ENCODE results near the gene TUG1. TPM values are rescaled to one million over a fixed set of nuclear protein-coding genes. Genes with fewer than 3 reads are reported as not detected.

TUG1 gene
- total RNA-seq, 1 donor from 2014 or later = 39.1 TPM

DNA sequence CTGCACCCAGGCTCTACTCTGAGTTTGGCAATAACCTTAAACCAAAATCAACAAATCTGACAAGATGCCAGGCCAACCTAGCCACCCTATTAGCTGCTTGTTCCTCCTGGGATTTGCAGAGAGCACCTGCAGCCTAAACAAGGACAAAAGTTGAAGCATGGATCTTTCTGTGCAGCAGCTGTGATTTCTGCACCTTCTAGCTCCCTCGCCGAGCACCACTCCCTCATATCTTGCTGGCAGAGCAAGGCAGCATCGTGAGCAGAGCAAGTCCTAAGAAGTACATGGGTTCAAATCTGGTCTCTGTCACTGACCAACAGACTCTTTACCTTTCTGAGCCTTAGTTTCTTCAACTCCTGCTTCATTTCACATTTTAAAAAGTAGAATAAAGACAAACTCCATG is 38.8 kb upstream of the TUG1 start:
- H3K36me3 ChIP-seq (ENCODE audit: control insufficient read depth in 3 of 3, insufficient read depth in 3 of 3, low read length in 3 of 3) = peaks cover 77 to 95% (median 89%) of the 10 kb centered on the region in 3 donors
- no peak overlapping the region for H3K4me3 ChIP-seq (ENCODE audit: low read length in 3 of 3)
- no peaks in the 10 kb centered on the region for H3K27me3 ChIP-seq (ENCODE audit: control insufficient read depth in 3 of 3, insufficient read depth in 3 of 3, low read length in 3 of 3)
- H3K9ac ChIP-seq (ENCODE audit: low read depth in 1 of 3, low read length in 3 of 3) = no peak overlapping the region
- no peaks in the 10 kb centered on the region for H3K4me1 ChIP-seq (ENCODE audit: control insufficient read depth in 3 of 3, insufficient read depth in 3 of 3, low read length in 3 of 3)
- no peaks in the 10 kb centered on the region for H3K9me3 ChIP-seq (ENCODE audit: control insufficient read depth in 3 of 3, low read length in 3 of 3)
- H3K27ac ChIP-seq (ENCODE audit: low read depth, low read length) = no peak overlapping the region

DNA sequence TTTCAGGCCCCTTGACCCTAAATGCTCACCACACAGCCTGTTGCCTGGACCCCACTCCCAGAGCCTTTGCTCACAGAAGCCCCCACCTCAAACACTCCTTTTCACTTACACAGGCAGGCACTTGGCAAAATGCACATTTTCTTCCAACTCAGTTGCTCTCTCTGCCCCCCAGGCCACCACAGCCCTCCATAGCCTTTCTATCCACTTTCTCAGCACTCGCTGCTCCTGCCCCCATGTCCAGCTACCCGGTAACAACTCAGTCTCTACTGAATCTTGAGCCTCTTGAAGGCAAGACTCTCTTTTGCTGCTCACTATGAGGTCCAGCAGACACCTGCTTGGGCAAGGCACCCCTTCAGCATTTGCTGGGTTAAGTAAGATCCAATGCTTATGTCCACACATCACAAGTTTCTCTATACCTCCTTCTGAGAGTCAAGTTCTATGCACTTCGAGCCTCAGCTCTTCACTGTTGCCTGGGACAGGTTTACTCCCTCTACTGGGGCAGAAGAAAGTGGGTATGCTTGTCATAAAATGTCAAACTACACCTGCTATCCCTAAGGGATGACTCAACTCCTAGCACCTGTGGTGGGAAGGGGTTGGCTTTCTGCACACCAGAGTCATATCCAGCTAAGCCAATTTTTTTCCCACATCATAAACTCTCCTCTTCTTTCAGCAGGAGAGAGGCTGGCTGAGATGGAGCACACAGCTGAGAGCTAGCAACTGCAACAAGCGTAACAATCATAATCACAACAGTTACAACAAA is 37.3 kb upstream of the TUG1 start:
- Histone ChIP-seq H3K4me1 (ENCODE audit: control insufficient read depth in 3 of 3, insufficient read depth in 3 of 3, low read length in 3 of 3) (no peaks in the 10 kb centered on the region), H3K9ac (ENCODE audit: low read depth in 1 of 3, low read length in 3 of 3) (no peak overlapping the region), H3K9me3 (ENCODE audit: control insufficient read depth in 3 of 3, low read length in 3 of 3) (no peaks in the 10 kb centered on the region), H3K27me3 (ENCODE audit: control insufficient read depth in 3 of 3, insufficient read depth in 3 of 3, low read length in 3 of 3) (no peaks in the 10 kb centered on the region), H3K27ac (ENCODE audit: low read depth, low read length) (no peak overlapping the region), H3K36me3 (ENCODE audit: control insufficient read depth in 3 of 3, insufficient read depth in 3 of 3, low read length in 3 of 3) (peaks cover 77 to 96% (median 91%) of the 10 kb centered on the region in 3 donors), H3K4me3 (ENCODE audit: low read length in 3 of 3) (no peak overlapping the region)

DNA sequence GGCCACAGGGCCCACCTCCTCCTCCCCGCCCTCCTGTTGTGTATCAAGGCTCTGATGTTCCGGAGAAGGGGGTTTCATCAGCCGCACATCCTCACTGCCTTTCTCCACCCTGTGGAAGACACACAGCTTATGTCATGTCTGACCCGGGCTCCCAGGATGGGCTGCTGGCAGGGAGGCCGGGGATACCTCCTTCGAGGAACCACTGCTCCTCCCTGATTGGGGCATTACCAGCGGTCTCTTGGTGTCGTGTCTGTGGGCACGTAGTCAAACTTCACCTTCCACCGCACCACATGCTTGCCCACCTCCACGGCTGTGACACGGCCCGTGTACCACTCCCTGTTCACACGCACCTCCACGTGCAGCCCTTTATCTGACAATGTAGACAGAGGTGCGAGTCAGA is 36.4 kb upstream of the TUG1 start:
- Histone ChIP-seq H3K27ac (ENCODE audit: low read depth, low read length) (no peak overlapping the region), H3K4me1 (ENCODE audit: control insufficient read depth in 3 of 3, insufficient read depth in 3 of 3, low read length in 3 of 3) (no peaks in the 10 kb centered on the region), H3K27me3 (ENCODE audit: control insufficient read depth in 3 of 3, insufficient read depth in 3 of 3, low read length in 3 of 3) (no peaks in the 10 kb centered on the region), H3K9ac (ENCODE audit: low read depth in 1 of 3, low read length in 3 of 3) (no peak overlapping the region), H3K36me3 (ENCODE audit: control insufficient read depth in 3 of 3, insufficient read depth in 3 of 3, low read length in 3 of 3) (peaks cover 78 to 96% (median 91%) of the 10 kb centered on the region in 3 donors), H3K4me3 (ENCODE audit: low read length in 3 of 3) (no peak overlapping the region), H3K9me3 (ENCODE audit: control insufficient read depth in 3 of 3, low read length in 3 of 3) (no peaks in the 10 kb centered on the region)

- Histone ChIP-seq H3K4me3 (ENCODE audit: low read length in 3 of 3) (no peak overlapping the region), H3K36me3 (ENCODE audit: control insufficient read depth in 3 of 3, insufficient read depth in 3 of 3, low read length in 3 of 3) (peaks cover 74 to 96% (median 91%) of the 10 kb centered on the region in 3 donors), H3K4me1 (ENCODE audit: control insufficient read depth in 3 of 3, insufficient read depth in 3 of 3, low read length in 3 of 3) (no peaks in the 10 kb centered on the region), H3K9me3 (ENCODE audit: control insufficient read depth in 3 of 3, low read length in 3 of 3) (no peaks in the 10 kb centered on the region), H3K27ac (ENCODE audit: low read depth, low read length) (no peak overlapping the region), H3K27me3 (ENCODE audit: control insufficient read depth in 3 of 3, insufficient read depth in 3 of 3, low read length in 3 of 3) (no peaks in the 10 kb centered on the region), H3K9ac (ENCODE audit: low read depth in 1 of 3, low read length in 3 of 3) (no peak overlapping the region)
These were observed 35.6 kb upstream of the TUG1 start for GRCh38 chr22:30933457-30933856.

- no peaks in the 10 kb centered on the region for H3K4me1 ChIP-seq (ENCODE audit: control insufficient read depth in 3 of 3, insufficient read depth in 3 of 3, low read length in 3 of 3)
- H3K27me3 ChIP-seq (ENCODE audit: control insufficient read depth in 3 of 3, insufficient read depth in 3 of 3, low read length in 3 of 3) = no peaks in the 10 kb centered on the region
- peaks cover 72 to 94% (median 89%) of the 10 kb centered on the region in 3 donors for H3K36me3 ChIP-seq (ENCODE audit: control insufficient read depth in 3 of 3, insufficient read depth in 3 of 3, low read length in 3 of 3)
- H3K9me3 ChIP-seq (ENCODE audit: control insufficient read depth in 3 of 3, low read length in 3 of 3) = no peaks in the 10 kb centered on the region
- H3K9ac ChIP-seq (ENCODE audit: low read depth in 1 of 3, low read length in 3 of 3) = no peak overlapping the region
- no peak overlapping the region for H3K27ac ChIP-seq (ENCODE audit: low read depth, low read length)
- no peak overlapping the region for H3K4me3 ChIP-seq (ENCODE audit: low read length in 3 of 3)
These were observed 35.0 kb upstream of the TUG1 start for GRCh38 chr22:30934053-30934452.

- Histone ChIP-seq H3K4me3 (ENCODE audit: low read length in 3 of 3) (no peak overlapping the region), H3K4me1 (ENCODE audit: control insufficient read depth in 3 of 3, insufficient read depth in 3 of 3, low read length in 3 of 3) (no peaks in the 10 kb centered on the region), H3K36me3 (ENCODE audit: control insufficient read depth in 3 of 3, insufficient read depth in 3 of 3, low read length in 3 of 3) (peaks cover 82 to 93% (median 88%) of the 10 kb centered on the region in 3 donors), H3K27ac (ENCODE audit: low read depth, low read length) (no peak overlapping the region), H3K27me3 (ENCODE audit: control insufficient read depth in 3 of 3, insufficient read depth in 3 of 3, low read length in 3 of 3) (no peaks in the 10 kb centered on the region), H3K9ac (ENCODE audit: low read depth in 1 of 3, low read length in 3 of 3) (no peak overlapping the region), H3K9me3 (ENCODE audit: control insufficient read depth in 3 of 3, low read length in 3 of 3) (no peaks in the 10 kb centered on the region)
These were observed 28.2 kb upstream of the TUG1 start for GRCh38 chr22:30940685-30941362.

GRCh38 chr22:30941363-30941740 is 27.7 kb upstream of the TUG1 start:
- H3K4me1 ChIP-seq (ENCODE audit: control insufficient read depth in 3 of 3, insufficient read depth in 3 of 3, low read length in 3 of 3) = peaks cover 0 to under 1% (median 0%) of the 10 kb centered on the region in 3 donors
- H3K27me3 ChIP-seq (ENCODE audit: control insufficient read depth in 3 of 3, insufficient read depth in 3 of 3, low read length in 3 of 3) = no peaks in the 10 kb centered on the region
- H3K36me3 ChIP-seq (ENCODE audit: control insufficient read depth in 3 of 3, insufficient read depth in 3 of 3, low read length in 3 of 3) = peaks cover 84 to 93% (median 89%) of the 10 kb centered on the region in 3 donors
- H3K27ac ChIP-seq (ENCODE audit: low read depth, low read length) = no peak overlapping the region
- H3K9ac ChIP-seq (ENCODE audit: low read depth in 1 of 3, low read length in 3 of 3) = peak overlapping the region in 1 of 3 donors; percentile 33
- no peaks in the 10 kb centered on the region for H3K9me3 ChIP-seq (ENCODE audit: control insufficient read depth in 3 of 3, low read length in 3 of 3)
- H3K4me3 ChIP-seq (ENCODE audit: low read length in 3 of 3) = no peak overlapping the region

GRCh38 chr22:30943368-30943767 is 25.7 kb upstream of the TUG1 start:
- no peaks in the 10 kb centered on the region for H3K9me3 ChIP-seq (ENCODE audit: control insufficient read depth in 3 of 3, low read length in 3 of 3)
- H3K36me3 ChIP-seq (ENCODE audit: control insufficient read depth in 3 of 3, insufficient read depth in 3 of 3, low read length in 3 of 3) = peaks cover 79 to 86% (median 79%) of the 10 kb centered on the region in 3 donors
- H3K27ac ChIP-seq (ENCODE audit: low read depth, low read length) = no peak overlapping the region
- H3K27me3 ChIP-seq (ENCODE audit: control insufficient read depth in 3 of 3, insufficient read depth in 3 of 3, low read length in 3 of 3) = no peaks in the 10 kb centered on the region
- H3K9ac ChIP-seq (ENCODE audit: low read depth in 1 of 3, low read length in 3 of 3) = no peak overlapping the region
- H3K4me3 ChIP-seq (ENCODE audit: low read length in 3 of 3) = no peak overlapping the region
- H3K4me1 ChIP-seq (ENCODE audit: control insufficient read depth in 3 of 3, insufficient read depth in 3 of 3, low read length in 3 of 3) = peaks cover 5 to 15% (median 13%) of the 10 kb centered on the region in 3 donors

- Histone ChIP-seq H3K9me3 (ENCODE audit: control insufficient read depth in 3 of 3, low read length in 3 of 3) (no peaks in the 10 kb centered on the region), H3K27me3 (ENCODE audit: control insufficient read depth in 3 of 3, insufficient read depth in 3 of 3, low read length in 3 of 3) (no peaks in the 10 kb centered on the region), H3K36me3 (ENCODE audit: control insufficient read depth in 3 of 3, insufficient read depth in 3 of 3, low read length in 3 of 3) (peaks cover 78 to 87% (median 83%) of the 10 kb centered on the region in 3 donors), H3K27ac (ENCODE audit: low read depth, low read length) (no peak overlapping the region), H3K4me1 (ENCODE audit: control insufficient read depth in 3 of 3, insufficient read depth in 3 of 3, low read length in 3 of 3) (peaks cover 5 to 17% (median 13%) of the 10 kb centered on the region in 3 donors), H3K4me3 (ENCODE audit: low read length in 3 of 3) (no peak overlapping the region), H3K9ac (ENCODE audit: low read depth in 1 of 3, low read length in 3 of 3) (no peak overlapping the region)
These were observed 24.1 kb upstream of the TUG1 start for GRCh38 chr22:30944986-30945385.

GRCh38 chr22:30945653-30946052 is 23.4 kb upstream of the TUG1 start:
- no peak overlapping the region for H3K9ac ChIP-seq (ENCODE audit: low read depth in 1 of 3, low read length in 3 of 3)
- H3K9me3 ChIP-seq (ENCODE audit: control insufficient read depth in 3 of 3, low read length in 3 of 3) = no peaks in the 10 kb centered on the region
- H3K4me1 ChIP-seq (ENCODE audit: control insufficient read depth in 3 of 3, insufficient read depth in 3 of 3, low read length in 3 of 3) = peaks cover 5 to 17% (median 13%) of the 10 kb centered on the region in 3 donors
- H3K36me3 ChIP-seq (ENCODE audit: control insufficient read depth in 3 of 3, insufficient read depth in 3 of 3, low read length in 3 of 3) = peaks cover 73 to 86% (median 79%) of the 10 kb centered on the region in 3 donors
- no peak overlapping the region for H3K27ac ChIP-seq (ENCODE audit: low read depth, low read length)
- no peak overlapping the region for H3K4me3 ChIP-seq (ENCODE audit: low read length in 3 of 3)
- no peaks in the 10 kb centered on the region for H3K27me3 ChIP-seq (ENCODE audit: control insufficient read depth in 3 of 3, insufficient read depth in 3 of 3, low read length in 3 of 3)
